Measurements from ENCODE around the gene LYPD3.
"Not testable (repeated sequence)": the region's sequence is repeated elsewhere in the genome, so short reads cannot be mapped to it uniquely, and the experiment has no call there.

LYPD3 gene

DNA sequence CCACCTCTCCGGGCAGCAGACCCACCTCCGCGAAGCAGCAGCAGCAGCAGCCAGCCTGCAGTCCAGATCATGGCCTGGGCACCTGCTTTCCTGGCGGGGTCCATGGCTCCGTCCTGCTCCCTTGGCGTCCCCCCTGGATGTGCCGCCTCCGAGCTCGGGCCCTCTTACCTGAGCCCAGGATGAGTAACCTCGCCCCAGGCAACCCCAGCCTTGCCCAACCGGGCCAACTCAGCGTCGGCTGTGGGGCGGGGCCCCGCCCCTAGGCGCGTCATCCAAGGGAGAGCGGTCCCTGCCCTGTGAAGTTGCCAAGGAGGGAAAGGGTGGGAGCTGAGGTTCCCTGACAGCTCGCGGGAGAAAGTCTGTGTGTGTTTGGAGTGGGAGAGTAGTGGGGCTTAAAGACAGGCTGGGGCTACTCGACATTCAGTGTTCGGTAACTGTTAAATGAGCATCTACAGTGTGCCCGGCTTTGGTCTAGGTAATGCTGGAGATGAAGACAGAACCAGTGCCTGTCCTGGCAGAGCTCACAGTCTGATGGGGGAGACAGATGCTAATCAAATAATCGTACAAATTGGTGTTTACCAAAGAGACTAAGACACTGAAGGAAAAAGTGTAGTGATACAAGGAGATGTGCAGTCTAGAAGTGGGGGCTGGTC, at the start of gene LYPD3:
Gene LYPD3 (minus strand): TSS at position 141 of the 653 bp plus-strand sequence. CDS start 37 bp downstream, at position 104.
- no peak for DNase-seq

DNA sequence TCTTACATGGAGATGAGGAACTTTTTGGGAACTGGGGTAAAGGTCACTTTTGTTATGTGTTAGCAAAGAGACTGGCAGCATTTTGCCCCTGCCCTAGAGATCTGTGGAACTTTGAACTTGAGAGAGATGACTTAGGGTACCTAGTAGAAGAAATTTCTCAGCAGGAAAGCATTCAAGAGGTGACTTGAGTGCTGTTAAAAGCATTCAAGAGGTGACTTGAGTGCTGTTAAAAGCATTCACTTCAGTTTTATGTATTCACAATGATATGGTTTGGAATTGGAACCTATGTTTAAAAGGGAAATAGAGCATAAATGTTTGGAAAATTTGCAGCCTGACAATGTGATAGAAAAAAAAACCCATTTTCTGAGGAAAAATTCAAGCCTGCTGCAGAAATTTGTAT, 47.0 kb upstream of the LYPD3 start:
- not testable (repeated sequence) for DNase-seq

DNA sequence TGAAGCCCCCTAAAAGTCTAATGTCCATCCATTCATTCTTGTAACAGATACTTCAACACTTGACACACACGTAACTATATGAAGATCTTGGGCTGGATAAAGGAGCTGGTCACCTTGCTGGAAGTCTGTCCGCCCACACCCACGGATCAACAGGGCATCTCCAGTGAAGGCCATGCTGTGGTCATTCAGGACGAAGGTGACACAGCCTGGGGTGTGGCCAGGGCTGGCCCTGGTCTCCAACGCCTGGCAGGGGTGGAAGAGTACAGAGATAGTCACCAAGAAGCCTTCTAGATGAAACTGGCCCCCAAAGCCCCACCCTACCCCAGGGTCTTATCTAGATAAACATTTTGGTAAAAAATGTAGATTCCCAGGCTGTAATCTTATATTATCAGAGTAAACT, 45.9 kb upstream of the LYPD3 start:
- no peak for DNase-seq

DNA sequence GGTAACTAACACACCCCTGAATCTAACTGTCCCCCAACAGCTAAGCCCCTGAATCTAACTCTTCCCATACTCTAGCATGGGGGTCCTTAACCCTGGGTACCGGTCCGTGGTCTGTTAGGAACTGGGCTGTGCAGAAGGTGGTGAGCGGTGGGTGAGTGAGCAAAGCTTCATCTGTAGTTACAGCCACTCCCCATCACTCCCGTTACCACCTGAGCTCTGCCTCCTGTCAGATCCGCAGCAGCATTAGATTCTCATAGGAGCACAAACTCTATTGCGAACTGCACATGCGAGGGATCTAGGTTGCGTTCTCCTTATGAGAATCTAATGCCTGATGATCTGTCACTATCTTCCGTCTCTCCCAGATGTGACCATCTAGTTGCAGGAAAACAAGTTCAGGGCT, 45.3 kb upstream of the LYPD3 start:
- no peak for DNase-seq

DNA sequence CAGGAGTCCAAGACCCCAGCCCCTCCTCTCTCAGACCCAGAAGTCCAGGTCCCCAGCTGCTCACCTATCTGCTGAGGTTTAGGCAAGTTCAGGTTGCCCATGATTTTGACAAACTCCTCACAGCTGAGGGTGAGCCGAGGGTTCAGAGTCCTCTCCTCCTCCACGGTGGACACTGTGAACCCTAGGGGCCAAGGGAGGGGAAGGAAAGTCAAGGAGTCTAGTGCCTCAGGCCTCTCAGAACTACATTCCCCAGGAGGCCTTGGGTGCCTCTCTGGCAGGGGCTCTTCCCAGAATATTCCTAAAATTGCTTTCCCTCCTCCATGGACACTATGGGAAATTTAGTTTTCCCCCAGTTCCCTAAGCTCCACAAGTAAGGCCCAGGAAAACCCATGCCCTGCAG, 42.5 kb upstream of the LYPD3 start:
- no peak for DNase-seq

DNA sequence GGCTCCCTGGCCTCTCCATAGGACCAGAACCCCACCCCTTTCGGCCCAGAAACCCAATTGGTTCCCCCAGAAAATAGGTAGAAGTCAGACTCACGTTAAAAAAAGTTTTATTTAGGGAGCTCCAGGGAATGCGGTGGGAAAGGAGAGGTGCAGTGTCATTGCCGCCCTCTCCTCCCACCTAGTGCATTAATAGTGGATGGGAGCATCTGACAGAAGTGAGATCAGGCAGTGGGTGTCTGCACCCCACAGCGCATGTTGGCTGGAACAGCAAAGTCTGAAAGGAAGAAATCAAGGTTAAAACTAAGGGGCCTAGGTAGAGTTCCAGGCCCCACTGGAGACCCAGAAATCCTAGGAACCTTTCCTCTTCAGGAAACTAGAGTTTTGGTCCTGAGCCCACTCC, 41.2 kb upstream of the LYPD3 start:
- no peak for DNase-seq

DNA sequence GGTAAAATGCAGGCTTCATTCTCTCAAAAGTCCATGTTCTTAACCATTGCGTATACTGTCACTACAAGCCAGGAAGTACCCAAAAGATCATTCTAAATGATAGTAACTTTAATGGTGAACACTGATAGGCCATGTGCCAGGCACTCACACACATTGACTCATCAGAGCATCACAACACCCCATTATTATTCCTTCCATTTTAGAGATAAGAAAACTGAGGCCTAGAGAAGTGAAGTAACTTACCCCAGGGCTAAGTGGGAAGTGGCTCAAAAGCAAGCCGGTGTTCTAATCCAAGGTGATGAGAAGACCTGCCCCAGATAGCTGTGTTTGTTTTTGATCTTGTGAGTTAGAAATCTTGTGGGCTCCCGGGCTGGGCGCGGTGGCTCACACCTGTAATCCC, 40.5 kb upstream of the LYPD3 start:
- no peak for DNase-seq

DNA sequence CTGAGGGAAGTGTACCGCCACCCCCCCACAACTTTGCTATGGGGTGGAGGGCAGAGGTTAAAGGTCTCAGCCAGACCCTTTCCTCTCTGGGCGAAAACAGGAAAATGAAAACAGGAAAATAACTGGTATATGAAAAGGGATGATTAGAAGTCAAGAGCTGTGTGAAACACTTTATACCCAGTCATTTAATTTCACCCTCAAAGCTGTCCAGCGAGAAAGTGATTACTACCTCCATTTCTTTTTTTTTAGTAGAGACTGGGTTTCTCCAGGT, 39.7 kb upstream of the LYPD3 start:
- DNase-seq, result no peak

DNA sequence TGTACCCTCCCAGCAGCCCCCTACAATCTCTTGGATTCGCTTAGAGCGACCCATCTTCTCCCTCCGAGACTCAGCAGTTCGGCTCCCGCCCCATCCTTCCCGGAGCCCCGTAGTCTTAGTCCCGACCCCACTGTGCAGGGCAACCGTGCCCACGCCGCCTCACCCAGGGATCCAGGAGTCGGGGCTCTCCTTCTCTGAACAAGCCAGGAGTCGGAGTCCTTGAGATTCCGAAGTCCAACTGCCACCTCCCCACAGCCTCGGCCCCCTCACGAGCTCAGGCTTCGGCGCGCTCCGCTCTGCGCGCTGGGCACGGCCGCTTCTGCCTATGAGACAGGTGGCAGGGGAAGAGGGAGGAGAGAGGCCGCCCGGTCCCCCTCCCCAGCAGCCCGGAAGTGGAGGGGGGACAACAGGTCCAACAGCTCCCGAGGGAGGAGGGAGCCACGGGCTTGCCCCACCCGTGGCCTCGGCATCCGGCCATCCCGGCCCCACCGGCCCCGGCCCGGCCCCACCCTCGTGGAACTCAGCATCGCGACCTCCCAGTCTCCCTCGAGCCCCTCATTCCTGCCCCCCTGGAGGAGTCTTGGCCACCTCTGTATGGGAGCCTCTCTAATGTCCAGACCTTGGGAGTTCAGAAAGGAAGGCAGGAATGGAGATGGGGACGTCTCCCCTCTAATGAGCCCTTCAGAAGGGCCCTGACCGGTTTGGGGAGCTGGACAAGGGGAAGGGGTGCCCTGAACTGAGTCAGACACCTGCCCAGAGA, 39.2 kb upstream of the LYPD3 start, which contains the start of gene PHLDB3:
Gene PHLDB3 (minus strand): TSS at position 321 of the 760 bp plus-strand sequence. CDS start 628 bp downstream, outside the sequence.
- DNase-seq, result peak; percentile 42

DNA sequence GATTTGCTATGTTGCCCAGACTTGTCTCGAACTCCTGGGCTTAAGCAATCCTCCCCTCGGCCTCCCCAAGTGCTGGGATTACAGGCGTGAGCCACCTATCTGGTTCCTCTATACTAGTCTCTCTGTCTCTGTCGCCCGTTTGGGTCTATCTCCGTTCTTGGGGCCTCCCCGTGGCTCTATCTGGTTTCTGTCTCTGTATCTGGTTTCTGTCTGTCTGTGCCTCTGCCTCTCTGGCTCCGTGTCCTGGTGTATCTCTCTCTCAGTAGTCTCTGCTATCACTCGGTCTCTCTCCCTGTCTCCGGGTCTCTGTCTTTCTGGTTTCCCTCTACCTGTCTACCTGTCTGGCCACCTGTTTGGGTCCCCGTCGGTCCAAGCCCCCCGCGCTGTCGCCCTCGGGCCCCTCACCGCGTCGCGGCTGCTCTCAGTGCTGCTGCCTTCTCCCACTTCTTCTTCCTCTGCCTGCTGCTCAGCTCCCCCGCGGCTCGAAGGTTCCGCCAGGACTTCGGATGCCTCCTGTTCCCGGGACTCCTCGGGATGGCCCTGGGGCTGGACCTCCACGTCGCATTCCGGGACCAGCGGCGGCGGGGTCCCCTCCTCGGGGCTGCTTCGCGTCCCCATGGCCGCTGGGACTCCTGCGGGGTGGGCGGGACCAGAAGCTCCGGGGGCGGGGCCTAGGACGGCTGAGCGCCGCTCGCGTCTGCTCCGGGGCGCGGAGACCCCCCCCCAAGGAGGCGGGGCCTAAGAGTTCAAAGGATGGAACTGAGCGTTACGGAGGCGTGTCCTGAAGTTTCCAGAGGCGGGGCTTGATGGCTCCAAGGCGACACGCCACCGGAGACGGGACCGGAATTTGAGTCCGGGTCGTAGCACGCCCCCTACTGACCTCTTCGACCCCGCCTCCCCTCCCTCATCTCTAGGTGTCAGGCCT, 38.4 kb upstream of the LYPD3 start:
- peak; percentile 98 for DNase-seq

DNA sequence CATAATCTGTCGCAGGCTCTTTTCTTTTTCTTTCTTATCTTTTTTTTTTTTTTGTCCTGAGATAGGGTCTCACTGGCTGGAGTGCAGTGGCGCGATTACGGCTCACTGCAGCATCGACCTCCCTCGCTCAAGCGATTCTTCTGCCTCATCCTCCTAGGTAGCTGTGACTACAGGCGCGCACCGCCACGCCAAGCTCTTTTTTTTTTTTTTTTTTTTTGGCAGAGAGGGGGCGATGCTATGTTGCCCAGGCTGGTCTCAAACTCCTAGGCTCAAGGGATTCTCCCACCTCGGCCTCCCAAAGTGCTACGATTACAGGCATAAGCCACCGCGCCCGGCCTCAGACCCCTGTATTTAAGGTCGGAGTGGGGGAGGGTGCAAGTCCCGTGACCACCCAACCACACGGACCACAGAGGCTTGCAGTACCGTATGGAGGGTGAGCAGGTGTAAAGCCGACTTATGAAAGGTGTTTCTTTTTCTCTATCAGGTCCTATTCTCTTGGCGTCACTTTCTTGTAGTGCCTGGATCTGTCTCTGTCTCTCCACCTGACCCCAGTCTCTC, 37.1 kb upstream of the LYPD3 start:
- DNase-seq, result no peak

DNA sequence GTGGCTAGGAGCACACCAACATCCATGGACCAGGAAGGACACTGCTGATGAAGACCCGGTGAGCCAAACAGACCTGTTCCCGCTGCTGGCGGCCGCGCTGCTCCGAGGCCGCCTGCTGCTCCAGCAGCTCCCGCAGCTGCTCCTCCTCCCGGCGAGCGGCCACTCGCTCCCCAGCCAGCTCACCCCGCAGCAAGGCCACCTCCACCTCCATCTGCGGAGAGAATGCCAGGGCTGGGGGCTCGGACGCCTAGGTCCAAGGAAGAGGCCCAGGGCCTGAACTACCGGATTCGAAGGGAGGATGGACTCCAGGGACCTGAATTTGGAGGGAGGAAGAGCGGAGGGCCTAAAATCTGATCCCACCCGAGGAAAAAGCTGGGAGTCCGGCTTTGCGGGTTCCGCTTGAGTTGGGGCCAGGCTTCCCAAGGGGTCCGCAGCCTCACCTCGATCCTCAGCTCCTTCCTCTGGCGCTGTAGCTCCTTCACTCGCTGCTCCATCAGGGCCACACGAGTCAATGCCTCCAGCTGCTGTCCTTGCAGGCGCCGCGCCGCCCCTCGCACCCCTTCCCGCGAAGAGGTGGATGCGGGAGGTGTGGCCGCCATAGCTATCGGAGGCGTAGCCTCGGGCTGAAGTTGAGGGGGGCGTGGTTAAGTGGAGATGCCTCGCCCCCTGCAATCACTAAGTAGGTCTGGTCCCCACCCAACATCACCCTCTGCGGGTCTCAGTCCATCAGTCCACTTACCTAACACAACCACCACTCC, 36.4 kb upstream of the LYPD3 start:
- DNase-seq, result no peak

DNA sequence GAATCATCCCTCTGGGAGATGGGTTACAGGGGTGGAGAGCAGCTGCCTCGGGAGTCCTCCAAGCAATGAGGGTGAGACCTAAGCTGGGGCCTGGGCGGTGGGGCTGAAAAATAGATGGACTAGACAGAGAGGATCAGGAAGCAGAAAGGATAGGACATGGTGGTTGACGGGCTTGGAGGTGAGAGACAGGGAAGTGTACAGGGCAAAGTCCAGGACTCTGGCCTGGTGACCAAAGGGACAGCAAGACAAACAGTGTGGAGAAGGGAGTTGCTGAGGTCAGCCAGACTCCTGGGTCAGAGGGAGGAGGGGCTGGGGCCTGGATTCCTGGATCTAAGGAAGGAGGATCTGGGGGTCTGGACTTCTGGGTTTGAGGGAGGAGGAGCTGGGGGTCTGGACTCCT, 33.6 kb upstream of the LYPD3 start:
- no peak for DNase-seq

DNA sequence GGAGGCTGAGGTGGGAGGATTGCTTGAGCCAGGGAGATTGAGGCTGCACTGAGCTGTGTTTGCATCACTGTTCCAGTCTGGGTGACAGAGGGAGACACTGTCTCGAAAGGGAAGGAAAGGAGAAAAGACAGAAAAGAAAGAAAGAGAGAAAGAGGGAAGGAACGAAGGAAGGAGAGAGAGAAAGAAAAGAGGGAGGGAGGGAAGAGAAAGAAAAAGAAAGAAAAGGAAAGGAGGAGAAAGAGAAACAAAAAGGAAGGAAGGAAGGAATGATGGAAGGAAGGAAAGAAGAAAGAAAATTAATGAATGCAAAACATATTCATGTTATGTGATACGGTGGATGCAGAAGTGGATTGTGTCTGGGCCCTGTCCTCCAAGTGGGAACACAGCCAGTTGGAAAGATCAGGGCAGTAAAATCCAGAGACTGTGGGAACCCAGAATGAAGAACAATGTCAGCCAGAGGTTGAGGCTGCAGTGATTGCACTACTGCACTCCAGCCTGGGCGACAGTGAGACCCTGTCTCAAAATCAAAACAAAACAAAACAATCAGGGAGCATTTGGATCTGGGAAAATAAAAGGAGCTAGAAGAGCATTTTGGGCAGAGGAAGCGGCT, 32.9 kb upstream of the LYPD3 start:
- DNase-seq, result no peak

DNA sequence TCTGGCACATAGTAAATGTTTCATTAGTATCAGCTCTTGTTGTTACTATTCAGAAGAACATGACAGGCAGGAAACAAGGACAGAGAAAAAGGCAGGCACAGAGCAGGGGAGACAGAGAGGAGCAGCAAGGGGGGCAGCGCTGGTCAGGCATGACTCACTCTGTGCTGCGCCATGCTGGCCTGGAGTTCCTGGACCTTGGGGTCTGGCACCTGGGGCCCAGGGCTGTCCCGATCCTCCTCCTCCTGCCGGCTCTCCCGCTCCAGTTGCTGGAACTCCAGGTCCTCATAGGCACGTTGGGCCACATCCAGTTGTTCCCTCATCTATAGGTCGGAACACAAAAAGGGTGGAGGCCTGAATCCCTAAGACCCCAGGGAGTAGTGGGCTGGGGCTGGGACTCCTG, 31.6 kb upstream of the LYPD3 start:
- DNase-seq, result no peak

DNA sequence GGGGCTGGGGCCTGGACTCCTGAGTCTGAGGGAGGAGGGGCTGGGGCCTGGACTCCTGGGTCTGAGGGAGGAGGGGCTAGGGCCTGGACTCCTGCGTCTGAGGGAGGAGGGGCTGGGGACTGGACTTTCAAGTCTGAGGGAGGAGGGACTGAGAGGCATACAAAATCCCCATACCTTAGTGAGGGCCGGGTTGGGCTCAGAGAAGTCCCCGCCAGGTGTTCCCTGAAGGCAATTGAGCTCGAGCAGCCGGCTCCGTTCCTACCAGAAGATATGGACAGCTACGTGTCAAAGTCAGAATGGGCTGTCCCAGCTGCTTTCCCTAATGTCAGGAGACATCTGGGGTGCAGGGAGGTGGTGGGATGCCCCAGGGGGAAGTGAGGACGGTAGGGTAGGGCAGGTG, 29.7 kb upstream of the LYPD3 start:
- DNase-seq, result no peak

DNA sequence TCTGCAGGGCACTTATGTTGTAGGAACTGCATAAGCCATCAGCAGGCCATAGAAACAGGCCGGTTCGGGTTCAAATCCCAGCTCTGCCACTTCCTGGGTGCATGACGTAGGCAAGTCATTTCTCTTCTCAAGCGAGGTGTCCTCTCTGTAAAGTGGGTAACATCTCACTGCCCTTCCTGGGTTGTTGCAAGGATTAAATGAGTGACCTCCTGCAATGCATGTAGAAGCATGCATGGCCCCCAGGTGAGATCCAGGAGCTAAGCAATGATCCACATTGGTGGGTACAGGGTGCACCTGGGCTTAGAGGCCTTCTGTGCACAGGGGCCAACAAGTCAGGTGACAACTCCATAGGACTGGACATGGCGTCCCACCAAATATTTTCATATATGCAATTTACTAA, 25.4 kb upstream of the LYPD3 start:
- DNase-seq, result no peak

DNA sequence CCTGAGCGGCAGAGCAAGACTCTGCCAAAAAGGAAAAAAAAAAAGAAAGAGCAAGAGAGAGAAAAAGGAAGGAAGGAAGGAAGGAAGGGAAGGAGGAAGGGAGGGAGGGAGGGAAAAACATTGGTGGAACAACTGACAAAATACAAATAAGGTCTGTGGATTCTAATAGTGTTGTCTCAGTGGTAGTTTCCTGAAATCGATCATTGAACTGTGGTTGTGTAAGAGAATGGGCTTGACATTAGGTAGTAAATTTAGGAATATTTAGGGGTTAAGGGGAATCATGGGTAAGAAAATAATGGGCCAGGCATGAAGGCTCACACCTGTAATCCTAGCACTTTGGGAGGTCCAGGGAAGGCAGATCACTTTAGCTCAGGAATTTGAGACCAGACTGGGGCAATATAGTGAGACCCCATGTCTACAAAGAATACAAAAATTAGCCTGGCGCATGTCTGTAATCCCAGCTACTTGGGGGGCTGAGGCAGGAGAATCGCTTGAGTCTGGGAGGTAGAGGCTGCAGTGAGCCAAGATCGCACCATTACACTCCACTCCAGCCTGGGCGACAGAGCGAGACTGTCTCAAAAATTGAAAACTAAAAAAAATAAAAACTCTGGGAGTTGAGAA, 24.7 kb upstream of the LYPD3 start:
- no peak for DNase-seq

DNA sequence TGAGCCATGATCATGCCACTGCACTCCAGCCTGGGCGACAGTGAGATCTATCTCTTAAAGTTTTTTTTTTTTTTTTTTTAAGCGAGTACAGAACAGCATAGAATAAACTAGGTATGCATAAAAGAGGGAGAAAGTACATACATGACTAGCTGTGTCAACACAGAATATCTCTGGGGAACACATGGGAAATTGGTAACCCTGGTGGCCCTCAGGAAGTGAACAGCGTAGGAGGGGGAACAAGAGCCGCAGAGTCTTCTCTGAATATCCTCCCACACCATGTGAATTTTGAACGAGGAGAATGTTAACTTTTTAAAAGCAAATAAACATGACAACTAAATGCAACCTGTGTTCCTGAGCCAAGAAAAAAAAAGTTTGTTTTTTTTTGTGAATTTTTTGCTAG, 23.9 kb upstream of the LYPD3 start:
- DNase-seq, result no peak

DNA sequence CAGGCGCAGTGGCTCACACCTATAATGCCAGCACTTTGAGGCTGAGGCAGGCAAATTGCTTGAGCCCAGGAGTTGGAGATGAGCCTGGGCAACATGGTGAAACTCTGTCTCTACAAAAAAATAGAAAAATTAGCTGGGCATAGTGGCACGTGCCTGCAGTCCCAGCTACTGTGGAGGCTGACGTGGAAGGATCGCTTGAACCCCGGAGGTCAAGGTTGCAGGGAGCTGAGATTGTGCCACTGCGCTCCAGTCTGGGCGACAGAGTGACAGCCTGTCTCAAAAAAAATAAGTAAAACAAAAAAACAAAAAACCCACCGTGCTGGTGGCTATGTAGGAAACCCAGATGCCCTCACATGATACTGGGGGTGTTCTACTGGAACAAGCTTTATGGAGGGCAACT, 22.8 kb upstream of the LYPD3 start:
- DNase-seq, result no peak

DNA sequence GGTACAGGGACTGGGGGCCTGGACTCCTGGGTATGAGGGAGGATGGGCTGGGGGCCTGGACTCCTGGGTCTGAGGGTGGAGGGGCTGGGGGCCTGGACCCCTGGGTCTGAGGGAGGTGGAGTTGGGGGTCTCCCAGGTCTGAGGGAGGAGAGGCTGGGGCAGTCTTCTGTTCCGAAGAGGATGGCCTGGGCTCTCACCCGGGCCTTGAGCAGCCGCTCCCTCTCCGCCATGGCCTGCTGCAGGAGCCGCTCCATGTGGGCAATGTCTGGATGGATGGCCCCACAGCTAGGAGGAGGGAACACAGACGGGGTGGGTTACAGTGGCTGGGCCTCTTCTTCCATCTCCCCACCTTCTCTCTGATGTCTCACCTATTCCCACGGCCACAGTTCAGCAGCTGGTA, 21.0 kb upstream of the LYPD3 start:
- no peak for DNase-seq

DNA sequence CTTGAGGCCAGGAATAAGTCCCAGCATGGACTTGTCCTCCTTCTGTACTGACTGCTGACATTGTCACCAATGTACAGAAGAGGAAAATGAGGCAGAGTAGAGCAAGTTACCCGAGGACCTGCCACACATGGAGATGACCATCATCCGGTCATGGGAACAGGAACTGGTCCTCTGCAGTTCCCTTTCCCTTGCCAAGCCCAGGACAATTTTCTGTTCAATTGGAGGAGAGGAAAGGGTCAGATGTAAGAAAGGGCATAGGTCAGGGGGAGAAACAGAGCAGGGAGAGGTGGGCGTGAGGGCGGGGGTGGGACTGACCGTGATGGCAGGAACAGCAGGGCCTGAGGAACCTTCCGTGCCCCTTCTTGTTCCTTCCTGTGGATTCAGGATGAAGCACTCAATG, 20.5 kb upstream of the LYPD3 start:
- DNase-seq, result no peak

All from activated CD4-positive, alpha-beta T cell treated with anti-CD3 and anti-CD28 coated beads, Interleukin-2, amount 50 U/mL, for 16 hours (primary cell).